ENCODE results near the gene DLGAP1.

DNA sequence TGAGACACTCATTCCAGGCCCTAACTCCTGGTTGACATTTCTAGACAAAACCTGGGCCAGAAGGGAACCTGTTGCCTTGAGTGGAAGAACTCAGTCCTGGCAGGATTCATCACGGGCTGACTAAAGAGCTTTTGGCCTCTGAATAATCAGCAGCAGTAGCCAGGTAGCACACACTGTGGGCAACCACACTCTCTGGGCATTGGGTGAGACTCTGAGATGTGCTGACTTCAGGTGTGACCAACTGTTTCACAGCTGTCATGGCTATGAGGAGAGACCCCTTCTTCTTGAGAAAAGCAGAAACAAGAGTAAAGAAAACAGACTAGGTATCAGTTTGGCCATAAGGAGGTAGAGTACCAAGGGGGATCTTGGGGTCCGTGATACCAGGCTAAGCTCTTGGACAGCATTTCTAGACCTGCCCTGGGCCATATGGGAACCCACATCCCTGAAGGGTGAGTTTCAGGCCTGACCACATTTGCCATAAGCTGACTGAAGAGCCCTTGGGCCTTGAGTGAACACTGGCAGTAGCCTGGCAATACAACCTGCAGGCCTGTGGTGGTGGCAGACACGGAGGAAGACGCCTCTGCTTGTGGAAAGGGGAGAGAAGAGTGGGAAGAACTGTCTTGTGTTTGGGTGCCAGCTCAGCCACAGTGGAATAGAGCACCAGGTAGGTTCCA, 230.9 kb downstream of the DLGAP1 start:
- TF ChIP-seq, protein P1, sequence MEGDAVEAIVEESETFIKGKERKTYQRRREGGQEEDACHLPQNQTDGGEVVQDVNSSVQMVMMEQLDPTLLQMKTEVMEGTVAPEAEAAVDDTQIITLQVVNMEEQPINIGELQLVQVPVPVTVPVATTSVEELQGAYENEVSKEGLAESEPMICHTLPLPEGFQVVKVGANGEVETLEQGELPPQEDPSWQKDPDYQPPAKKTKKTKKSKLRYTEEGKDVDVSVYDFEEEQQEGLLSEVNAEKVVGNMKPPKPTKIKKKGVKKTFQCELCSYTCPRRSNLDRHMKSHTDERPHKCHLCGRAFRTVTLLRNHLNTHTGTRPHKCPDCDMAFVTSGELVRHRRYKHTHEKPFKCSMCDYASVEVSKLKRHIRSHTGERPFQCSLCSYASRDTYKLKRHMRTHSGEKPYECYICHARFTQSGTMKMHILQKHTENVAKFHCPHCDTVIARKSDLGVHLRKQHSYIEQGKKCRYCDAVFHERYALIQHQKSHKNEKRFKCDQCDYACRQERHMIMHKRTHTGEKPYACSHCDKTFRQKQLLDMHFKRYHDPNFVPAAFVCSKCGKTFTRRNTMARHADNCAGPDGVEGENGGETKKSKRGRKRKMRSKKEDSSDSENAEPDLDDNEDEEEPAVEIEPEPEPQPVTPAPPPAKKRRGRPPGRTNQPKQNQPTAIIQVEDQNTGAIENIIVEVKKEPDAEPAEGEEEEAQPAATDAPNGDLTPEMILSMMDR (IDR thresholded peaks at IDR 0.05), result no peak
- no peak for TF ChIP-seq POLR2A (IDR thresholded peaks at IDR 0.05; ENCODE audit: low read depth)
- TF ChIP-seq EP300 (IDR thresholded peaks at IDR 0.05), result no peak
